Measurements from ENCODE around the gene OR2V2.

DNA sequence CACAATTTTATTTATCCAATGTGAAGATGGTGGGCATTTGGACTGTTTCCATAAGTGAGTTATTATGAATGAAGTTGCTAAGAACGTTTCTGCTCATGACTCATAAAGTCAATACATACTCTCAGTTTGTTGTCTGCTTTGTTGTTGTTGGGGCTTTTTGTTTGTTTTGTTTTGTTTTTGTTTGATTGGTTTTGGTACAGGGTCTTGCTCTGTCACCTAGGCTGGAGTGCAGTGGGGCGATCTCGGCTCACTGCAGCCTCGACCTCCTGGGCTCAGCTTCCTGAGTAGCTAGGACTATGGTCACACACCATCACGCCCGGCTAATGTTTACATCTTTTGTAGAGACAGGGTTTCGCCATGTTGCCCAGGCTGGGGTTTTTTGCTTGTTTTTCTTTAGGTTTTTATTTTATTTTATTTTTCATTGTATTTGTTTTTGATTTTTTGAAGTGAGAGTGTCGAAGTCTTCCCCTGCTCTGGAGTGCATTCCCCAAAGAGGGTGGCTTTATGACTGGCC is 39.7 kb downstream of the OR2V2 start:
- TF ChIP-seq CTCF (IDR thresholded peaks at IDR 0.05) (no peak), POLR2AphosphoS5 (IDR thresholded peaks at IDR 0.05) (no peak)
